ENCODE results near the gene FKBP10. TPM values are rescaled to one million over a fixed set of nuclear protein-coding genes. Genes with fewer than 3 reads are reported as not detected.
A peak's percentile ranks its signal among the peaks of the same experiment; 100 is the strongest.
"Not testable (repeated sequence)": the region's sequence is repeated elsewhere in the genome, so short reads cannot be mapped to it uniquely, and the experiment has no call there.

FKBP10 gene
- total RNA-seq, 1 donor from 2014 or later = 317 TPM

- no peak for DNase-seq (ENCODE audit: low spot score)
These were observed 25.1 kb downstream of the FKBP10 start, which contains the start of gene KLHL10 for GRCh38 chr17:41837761-41838538. TSS of gene KLHL10 (plus strand) at chr17:41837825. CDS start at chr17:41837933, 108 bp downstream.

GRCh38 chr17:41839448-41839847 lies 26.6 kb downstream of the FKBP10 start:
- DNase-seq (ENCODE audit: low spot score) = not testable (repeated sequence)

- DNase-seq (ENCODE audit: low spot score) = not testable (repeated sequence)
These were observed 28.0 kb downstream of the FKBP10 start for GRCh38 chr17:41840781-41841180.

GRCh38 chr17:41844971-41845370 lies 32.2 kb downstream of the FKBP10 start:
- no peak for DNase-seq (ENCODE audit: low spot score)

- no peak for DNase-seq (ENCODE audit: low spot score)
These were observed 36.0 kb downstream of the FKBP10 start for GRCh38 chr17:41848788-41849187.

GRCh38 chr17:41849251-41849990 lies 36.6 kb downstream of the FKBP10 start:
- no peak for DNase-seq (ENCODE audit: low spot score)

GRCh38 chr17:41851382-41851781 lies 38.6 kb downstream of the FKBP10 start:
- DNase-seq (ENCODE audit: low spot score) = not testable (repeated sequence)

- DNase-seq (ENCODE audit: low spot score) = no peak
These were observed 47.6 kb downstream of the FKBP10 start for GRCh38 chr17:41860254-41860931.

GRCh38 chr17:41863074-41863848 lies 50.5 kb downstream of the FKBP10 start:
- no peak for DNase-seq (ENCODE audit: low spot score)

- DNase-seq (ENCODE audit: low spot score) = no peak
These were observed 51.7 kb downstream of the FKBP10 start for GRCh38 chr17:41864498-41864835.

- peak; percentile 93 for DNase-seq (ENCODE audit: low spot score)
These were observed 52.2 kb downstream of the FKBP10 start, which contains the start of gene KLHL11 for GRCh38 chr17:41864836-41865595. TSS of gene KLHL11 (minus strand) at chr17:41865423. CDS start at chr17:41865370, 53 bp downstream.

GRCh38 chr17:41865596-41865893 lies 52.7 kb downstream of the FKBP10 start:
- DNase-seq (ENCODE audit: low spot score) = no peak

- no peak for DNase-seq (ENCODE audit: low spot score)
These were observed 55.8 kb downstream of the FKBP10 start for GRCh38 chr17:41868568-41868967.

- DNase-seq (ENCODE audit: low spot score) = no peak
These were observed 56.6 kb downstream of the FKBP10 start for GRCh38 chr17:41869426-41869825.

GRCh38 chr17:41870097-41870496 lies 57.3 kb downstream of the FKBP10 start:
- no peak for DNase-seq (ENCODE audit: low spot score)

- DNase-seq (ENCODE audit: low spot score) = no peak
These were observed 57.8 kb downstream of the FKBP10 start for GRCh38 chr17:41870627-41871026.

- no peak for DNase-seq (ENCODE audit: low spot score)
These were observed 59.0 kb downstream of the FKBP10 start for GRCh38 chr17:41871789-41872188.
